Epithelial cell of proximal tubule (primary cell): ENCODE results near the gene PLPPR1. TPM values are rescaled to one million over a fixed set of nuclear protein-coding genes. Genes with fewer than 3 reads are reported as not detected.

Source experiments
- DNase-seq: peaks from one replicate; pipeline ENCODE4 v3.0.0-alpha.2; 2011; ENCODE audit warnings: low read depth
- H3K4me3 ChIP-seq: 2 replicates; pipeline ENCODE4 v1.5.1; 2011; ENCODE audit warnings: low read depth, mild to moderate bottlenecking, low read length
- CTCF ChIP-seq: conservative IDR thresholded peaks from 2 replicates; pipeline ENCODE4 v1.5.1; 2012; ENCODE audit warnings: low read depth, mild to moderate bottlenecking, low read length
- total RNA-seq: library from RNA; depleted of rRNA; stranded (reverse); fragments of >200 nt; gene quantifications from 2 replicates; pipeline ENCODE4 v1.2.3, GENCODE V29; 2015

The PLPPR1 gene
- total RNA-seq, 1 donor from 2014 or later, result not detected

DNA sequence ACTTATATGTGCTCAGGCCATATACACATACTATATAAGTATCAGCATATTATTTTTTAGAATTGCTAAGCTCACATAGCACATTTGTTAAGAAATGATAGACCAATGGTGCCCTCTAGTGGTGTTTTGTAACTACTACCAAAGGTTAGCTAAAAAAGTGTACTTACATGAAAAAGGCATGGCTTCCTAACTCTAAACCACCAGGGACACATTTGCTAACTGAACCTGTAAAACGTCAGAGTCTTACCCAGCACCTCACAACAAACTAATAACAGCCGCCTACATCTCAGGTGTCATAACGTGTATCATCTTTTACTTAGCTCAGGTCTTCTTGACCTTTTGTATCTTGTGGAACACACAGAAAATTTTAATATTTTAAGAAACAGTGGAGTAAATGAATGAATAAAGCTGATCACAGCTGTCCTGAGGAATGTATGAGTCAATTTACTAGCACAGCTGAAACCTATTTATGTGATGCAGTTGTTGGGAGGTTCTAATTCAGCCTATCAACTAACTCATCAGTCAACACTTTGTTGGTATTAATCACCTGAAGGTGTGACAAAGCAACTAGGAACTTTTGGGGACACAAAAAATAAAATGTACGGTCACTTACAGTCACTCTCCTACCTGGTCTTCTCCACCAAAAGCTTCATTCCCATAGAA is 283.4 kb downstream of the PLPPR1 start:
- DNase-seq, result peak; percentile 49
- H3K4me3 ChIP-seq, result no peak overlapping the region
- peak; percentile 67 for TF ChIP-seq CTCF

DNA sequence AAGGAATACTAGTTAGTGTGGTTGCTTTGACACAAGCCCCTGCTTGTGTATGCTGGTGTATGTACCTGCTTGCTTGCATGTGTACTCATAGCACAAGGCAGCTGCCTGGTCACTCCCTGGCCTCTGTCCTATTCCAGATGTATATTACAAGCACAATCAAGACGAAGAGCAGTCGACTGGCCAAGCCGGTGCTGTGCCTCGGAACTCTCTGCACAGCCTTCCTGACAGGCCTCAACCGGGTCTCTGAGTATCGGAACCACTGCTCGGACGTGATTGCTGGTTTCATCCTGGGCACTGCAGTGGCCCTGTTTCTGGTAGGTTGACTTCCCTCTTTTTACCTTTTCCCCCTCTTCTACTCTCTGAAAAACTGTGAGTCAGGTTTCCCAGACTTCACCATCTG is 284.1 kb downstream of the PLPPR1 start:
- no peak for TF ChIP-seq CTCF
- DNase-seq, result no peak
- H3K4me3 ChIP-seq, result no peak overlapping the region

- H3K4me3 ChIP-seq, result no peak overlapping the region
- no peak for DNase-seq
- no peak for TF ChIP-seq CTCF
Observed at GRCh38 chr9:101315112-101315450, 286.6 kb downstream of the PLPPR1 start.

- no peak for TF ChIP-seq CTCF
- DNase-seq, result no peak
- H3K4me3 ChIP-seq, result no peak overlapping the region
Observed at GRCh38 chr9:101317735-101318134, 289.2 kb downstream of the PLPPR1 start.

GRCh38 chr9:101323129-101323528 is 294.6 kb downstream of the PLPPR1 start:
- no peak overlapping the region for H3K4me3 ChIP-seq
- TF ChIP-seq CTCF, result no peak
- DNase-seq, result no peak

- DNase-seq, result no peak
- no peak for TF ChIP-seq CTCF
- no peak overlapping the region for H3K4me3 ChIP-seq
Observed at GRCh38 chr9:101324245-101324804, 295.8 kb downstream of the PLPPR1 start.

GRCh38 chr9:101325053-101325452 is 296.5 kb downstream of the PLPPR1 start:
- TF ChIP-seq CTCF, result no peak
- DNase-seq, result no peak
- no peak overlapping the region for H3K4me3 ChIP-seq
